GM21447 (cell line): ENCODE measurements around the gene ARHGEF28.

Experiments used
- ATAC-seq: cut with Tn5 transposase; IDR thresholded peaks from one replicate; pipeline ENCODE4 v1.9.1; 2021; ENCODE audit not compliant: unreplicated experiment

The ARHGEF28 gene

GRCh38 chr5:73732045-73732444, 106.0 kb downstream of the ARHGEF28 start:
- no peak for ATAC-seq

GRCh38 chr5:73733219-73733618, 107.2 kb downstream of the ARHGEF28 start:
- ATAC-seq, result no peak

- ATAC-seq, result no peak
Measured at GRCh38 chr5:73735032-73735734, 109.2 kb downstream of the ARHGEF28 start.

DNA sequence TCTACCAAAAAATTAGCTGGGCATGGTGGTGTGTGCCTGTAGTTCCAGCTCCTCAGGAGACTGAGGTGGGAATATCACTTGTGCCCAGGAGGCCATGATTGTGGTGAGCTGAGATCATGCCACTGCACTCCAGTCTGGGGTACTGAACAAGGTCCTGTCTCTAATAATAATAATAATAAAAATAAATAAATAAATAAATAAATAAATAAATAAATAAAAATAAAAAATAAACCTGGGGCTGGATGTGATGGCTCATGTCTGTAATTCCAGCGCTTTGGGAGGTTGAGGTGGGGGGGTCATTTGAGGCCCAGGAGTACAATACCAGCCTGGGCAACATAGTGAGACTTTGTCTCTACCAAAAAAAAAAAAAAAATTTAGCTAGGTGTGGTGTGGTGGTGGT, 113.7 kb downstream of the ARHGEF28 start:
- no peak for ATAC-seq

GRCh38 chr5:73740274-73740790, 114.3 kb downstream of the ARHGEF28 start:
- no peak for ATAC-seq

- no peak for ATAC-seq
Measured at GRCh38 chr5:73743161-73743560, 117.2 kb downstream of the ARHGEF28 start.

- ATAC-seq, result no peak
Measured at GRCh38 chr5:73745836-73746235, 119.8 kb downstream of the ARHGEF28 start.

GRCh38 chr5:73746608-73747007, 120.6 kb downstream of the ARHGEF28 start:
- no peak for ATAC-seq

DNA sequence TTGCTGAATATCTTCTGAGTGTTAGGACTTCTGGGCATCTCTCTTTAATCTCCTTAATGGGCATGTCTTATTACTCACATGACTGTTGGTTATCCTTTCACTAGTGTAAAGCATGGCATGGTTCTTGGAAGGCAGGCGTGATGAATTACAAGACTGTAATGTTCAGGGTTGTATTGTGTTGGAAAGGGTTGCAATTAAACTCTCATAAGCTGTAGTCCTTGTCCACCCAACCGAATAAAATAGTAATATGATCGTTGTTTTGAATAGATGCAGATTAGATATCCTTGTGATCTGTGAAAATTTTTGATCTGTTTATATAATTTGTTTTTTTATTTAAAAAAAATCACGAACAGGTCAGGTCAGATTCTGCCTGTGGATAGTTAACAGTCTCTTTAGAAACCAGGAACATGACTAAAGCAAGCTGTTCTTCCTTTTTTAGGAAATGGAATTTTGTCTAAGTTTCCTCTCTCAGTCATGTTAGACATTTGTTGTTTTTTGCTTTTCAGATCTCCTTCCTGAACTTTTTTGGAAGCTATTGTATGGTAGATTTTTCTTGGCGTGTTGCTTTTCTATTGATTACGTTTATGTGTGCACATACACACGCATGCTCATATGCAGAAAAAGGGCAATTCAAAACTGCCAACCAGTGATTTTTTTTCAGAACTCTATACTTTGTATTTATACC, 121.8 kb downstream of the ARHGEF28 start:
- no peak for ATAC-seq

- no peak for ATAC-seq
Measured at GRCh38 chr5:73748510-73749400, 122.8 kb downstream of the ARHGEF28 start.

GRCh38 chr5:73749485-73750270, 123.7 kb downstream of the ARHGEF28 start:
- ATAC-seq, result no peak

DNA sequence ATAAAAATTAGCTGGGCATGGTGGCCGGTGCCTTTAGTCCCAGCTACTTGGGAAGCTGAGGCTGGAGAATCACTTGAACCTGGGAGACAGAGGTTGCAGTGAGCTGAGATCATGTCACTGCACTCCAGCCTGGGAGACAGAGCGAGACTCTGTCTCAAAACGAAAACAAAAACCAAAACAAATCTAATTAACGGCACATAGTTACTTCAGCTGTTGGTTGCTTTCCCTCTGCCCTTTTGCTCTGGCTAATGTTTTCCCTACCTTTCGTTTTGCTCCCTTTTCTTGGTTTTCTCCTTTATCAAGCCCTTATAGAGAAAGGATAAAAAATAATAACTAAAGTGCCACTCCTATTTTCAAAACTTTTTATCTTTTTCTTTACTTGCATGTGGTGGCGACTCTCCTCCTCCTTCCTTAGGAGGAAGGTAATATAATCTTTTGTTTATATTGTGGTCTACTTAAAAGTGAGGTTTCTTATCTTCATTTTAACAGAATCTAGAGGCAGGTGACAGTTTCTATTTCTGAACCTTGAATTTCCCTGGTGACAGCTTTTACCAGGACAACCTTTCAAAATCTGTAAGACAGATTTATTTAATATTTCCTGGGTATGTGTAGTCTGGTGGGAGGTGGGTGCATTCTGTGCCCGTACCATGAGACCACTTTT, 125.4 kb downstream of the ARHGEF28 start:
- ATAC-seq, result peak; percentile 87

DNA sequence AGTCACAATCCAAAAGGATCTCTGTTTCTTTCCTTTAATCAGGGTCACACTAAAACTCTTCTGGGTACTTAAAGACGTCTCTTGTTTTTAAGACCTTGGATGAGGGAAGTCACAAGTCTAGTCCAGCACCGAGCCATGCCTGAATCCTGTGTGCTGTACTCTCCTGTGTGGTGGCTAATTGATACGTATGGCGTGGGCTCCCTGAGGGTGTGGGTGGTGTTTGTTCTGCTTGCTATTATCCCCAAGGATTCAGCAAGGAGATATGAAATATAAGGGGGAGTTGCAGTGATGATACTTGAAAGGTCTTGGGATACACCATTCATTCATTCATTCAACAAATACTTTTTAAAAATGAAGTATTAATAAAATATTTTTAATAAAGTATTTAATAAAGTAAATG, 128.3 kb downstream of the ARHGEF28 start:
- ATAC-seq, result no peak

- no peak for ATAC-seq
Measured at GRCh38 chr5:73757416-73757815, 131.4 kb downstream of the ARHGEF28 start.

- peak; percentile 58 for ATAC-seq
Measured at GRCh38 chr5:73759771-73760170, 133.8 kb downstream of the ARHGEF28 start.

GRCh38 chr5:73763300-73764032, 137.5 kb downstream of the ARHGEF28 start:
- ATAC-seq, result no peak

- ATAC-seq, result no peak
Measured at GRCh38 chr5:73764586-73764985, 138.6 kb downstream of the ARHGEF28 start.

DNA sequence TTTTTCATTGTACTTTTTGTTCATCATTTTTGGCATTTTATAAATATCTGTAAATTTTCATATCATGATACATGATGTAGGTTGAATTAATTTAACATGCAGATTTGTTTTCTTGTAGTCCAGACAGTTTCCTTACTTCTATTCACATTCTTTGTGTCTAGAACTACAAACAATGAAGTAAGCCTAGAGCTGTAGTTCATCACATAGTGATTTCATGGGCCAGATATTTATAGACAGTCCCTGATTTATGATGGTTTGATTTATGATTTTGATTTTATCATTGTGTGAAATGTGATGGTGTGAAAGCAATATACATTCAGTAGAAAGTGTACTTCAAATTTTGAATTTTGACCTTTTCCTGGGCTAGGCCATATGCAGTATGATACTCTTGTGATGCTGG, 139.0 kb downstream of the ARHGEF28 start:
- ATAC-seq, result no peak

- ATAC-seq, result no peak
Measured at GRCh38 chr5:73766902-73767301, 140.9 kb downstream of the ARHGEF28 start.
